Sigmoid colon (tissue), 4 donors: ENCODE results near the gene TBCCD1.

Experiments used
- EP300 ChIP-seq, 4 donors: sonication (generic); formaldehyde crosslinking; IDR thresholded peaks; one replicate each; pipeline ENCODE4 v1.6.1; 2017; ENCODE audit warnings: antibody characterized with exemption in 4 of 4
- POLR2A ChIP-seq, 2 donors: fragments of 450-650 bp; IDR thresholded peaks; one replicate each; pipeline ENCODE4 v1.6.1; 2016; ENCODE audit warnings: antibody characterized with exemption in 2 of 2, mild to moderate bottlenecking in 2 of 2, moderate library complexity in 2 of 2
- POLR2AphosphoS5 ChIP-seq, 4 donors: sonication (generic); formaldehyde crosslinking; IDR thresholded peaks; one replicate each; pipeline ENCODE4 v1.6.1; 2017; ENCODE audit warnings: antibody characterized with exemption in 4 of 4
- TF ChIP-seq, protein P1 (sequence below), 4 experiments: fragments of 450-650 bp in 3 of 4; fragments of 200-600 bp in 1 of 4; IDR thresholded peaks; one replicate each; pipeline ENCODE4 v1.5.1; 2016 to 2019; ENCODE audit warnings: antibody characterized with exemption in 4 of 4, mild to moderate bottlenecking in 3 of 4, moderate library complexity in 2 of 4

DNA sequence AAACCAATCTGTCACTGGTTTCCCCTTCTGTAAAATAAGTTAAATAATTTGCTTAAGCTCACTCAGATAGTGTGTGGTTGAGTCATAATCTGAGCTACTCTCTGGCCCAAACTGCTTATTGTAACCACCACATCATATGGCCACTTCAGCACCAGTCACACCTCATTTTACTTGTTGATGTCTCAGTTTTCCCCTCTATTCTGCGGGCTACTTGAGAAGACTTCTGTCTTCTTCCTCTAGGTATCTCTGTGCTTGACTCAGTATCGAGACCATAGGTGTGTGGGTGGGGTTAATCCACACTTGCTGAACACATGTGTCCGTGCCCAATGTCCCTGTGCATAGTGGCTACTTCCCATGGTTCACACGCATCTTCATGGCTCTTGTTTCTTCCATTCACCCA, 55.9 kb downstream of the TBCCD1 start:
- TF ChIP-seq, protein P1, sequence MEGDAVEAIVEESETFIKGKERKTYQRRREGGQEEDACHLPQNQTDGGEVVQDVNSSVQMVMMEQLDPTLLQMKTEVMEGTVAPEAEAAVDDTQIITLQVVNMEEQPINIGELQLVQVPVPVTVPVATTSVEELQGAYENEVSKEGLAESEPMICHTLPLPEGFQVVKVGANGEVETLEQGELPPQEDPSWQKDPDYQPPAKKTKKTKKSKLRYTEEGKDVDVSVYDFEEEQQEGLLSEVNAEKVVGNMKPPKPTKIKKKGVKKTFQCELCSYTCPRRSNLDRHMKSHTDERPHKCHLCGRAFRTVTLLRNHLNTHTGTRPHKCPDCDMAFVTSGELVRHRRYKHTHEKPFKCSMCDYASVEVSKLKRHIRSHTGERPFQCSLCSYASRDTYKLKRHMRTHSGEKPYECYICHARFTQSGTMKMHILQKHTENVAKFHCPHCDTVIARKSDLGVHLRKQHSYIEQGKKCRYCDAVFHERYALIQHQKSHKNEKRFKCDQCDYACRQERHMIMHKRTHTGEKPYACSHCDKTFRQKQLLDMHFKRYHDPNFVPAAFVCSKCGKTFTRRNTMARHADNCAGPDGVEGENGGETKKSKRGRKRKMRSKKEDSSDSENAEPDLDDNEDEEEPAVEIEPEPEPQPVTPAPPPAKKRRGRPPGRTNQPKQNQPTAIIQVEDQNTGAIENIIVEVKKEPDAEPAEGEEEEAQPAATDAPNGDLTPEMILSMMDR (IDR thresholded peaks at IDR 0.05): no peak
- TF ChIP-seq EP300 (IDR thresholded peaks at IDR 0.05): no peak
- TF ChIP-seq POLR2AphosphoS5 (IDR thresholded peaks at IDR 0.05): no peak
- TF ChIP-seq POLR2A (IDR thresholded peaks at IDR 0.05): no peak
